A375 (cell line): ENCODE data around the gene SIGLEC5. TPM values are rescaled to one million over a fixed set of nuclear protein-coding genes. Genes with fewer than 3 reads are reported as not detected.

Source experiments
- small RNA-seq: library from RNA; depleted of rRNA; stranded (forward); fragments of <200 nt; gene quantifications from one replicate; pipeline ENCODE3, GENCODE V24; 2014
- total RNA-seq: library from RNA; depleted of rRNA; stranded (reverse); fragments of >200 nt; shearing (Covaris generic); gene quantifications from 2 replicates; pipeline ENCODE4 v1.2.3, GENCODE V29; 2014; rRNA removed

The SIGLEC5 gene
- not detected in 2 replicates for total RNA-seq

GRCh38 chr19:51630315-51630714 lies at the start of gene SIGLEC5:
Gene SIGLEC5, minus strand, starts transcription at chr19:51630401. Its CDS starts 66 bp downstream, at chr19:51630335.

GRCh38 chr19:51646730-51647129 lies 16.5 kb upstream of the SIGLEC5 start, which contains the start of gene SIGLEC14:
Gene SIGLEC14, minus strand, starts transcription at chr19:51646825. Its CDS starts 66 bp downstream, at chr19:51646759.

GRCh38 chr19:51570962-51571575 lies 59.1 kb downstream of the SIGLEC5 start, which contains the start of gene ZNF175:
Gene ZNF175, plus strand, starts transcription at chr19:51571283. Its CDS starts 2,047 bp downstream, at chr19:51573330.

Small RNA genes within 50 kb of the gene (small RNA-seq; reads per million reads assigned to genes)
- gene AC018755.2 = not detected

Other genes starting within 250 kb of the SIGLEC5 start
- not detected in 2 replicates for gene LIM2, start 242.4 kb downstream of the SIGLEC5 start, total RNA-seq
- not detected in 2 replicates for gene C19orf84, start 239.8 kb downstream of the SIGLEC5 start, total RNA-seq
- not detected in 2 replicates for gene SIGLEC10, start 212.8 kb downstream of the SIGLEC5 start, total RNA-seq
- not detected in 2 replicates for gene SIGLEC8, start 171.9 kb downstream of the SIGLEC5 start, total RNA-seq
- gene CEACAM18, start 151.9 kb downstream of the SIGLEC5 start, total RNA-seq = not detected in 2 replicates
- gene SIGLEC12, start 128.6 kb downstream of the SIGLEC5 start, total RNA-seq = not detected in 2 replicates
- gene SIGLEC6, start 98.7 kb downstream of the SIGLEC5 start, total RNA-seq = not detected in 2 replicates
- 2.3 and 3.4 TPM in 2 replicates for gene ZNF175, start 59.1 kb downstream of the SIGLEC5 start, total RNA-seq
- not detected in 2 replicates for gene SIGLEC14, start 16.4 kb upstream of the SIGLEC5 start, total RNA-seq
- 3.8 and 8.1 TPM in 2 replicates for gene SPACA6, start 62.9 kb upstream of the SIGLEC5 start, total RNA-seq
- gene HAS1, start 93.6 kb upstream of the SIGLEC5 start, total RNA-seq = not detected in 2 replicates
- gene FPR1, start 121.5 kb upstream of the SIGLEC5 start, total RNA-seq = not detected in 2 replicates
- 0.03 TPM in 1 of 2 replicates, not detected in the other for gene FPR2, start 130.8 kb upstream of the SIGLEC5 start, total RNA-seq
- gene FPR3, start 164.8 kb upstream of the SIGLEC5 start, total RNA-seq = not detected in 2 replicates